Esophagus mucosa (tissue), 1 donor: ENCODE measurements around the gene SEC24D. TPM values are rescaled to one million over a fixed set of nuclear protein-coding genes. Genes with fewer than 3 reads are reported as not detected.
A peak's percentile ranks its signal among the peaks of the same experiment; 100 is the strongest.
"Not testable (repeated sequence)": the region's sequence is repeated elsewhere in the genome, so short reads cannot be mapped to it uniquely, and the experiment has no call there.

Experiments used
- ATAC-seq: fragments of 200-7000 bp; cut with Tn5 transposase; one replicate; pipeline ENCODE4 v1.9.1; 2020
- total RNA-seq: library from RNA; stranded (reverse); gene quantifications from one replicate; pipeline ENCODE4 v1.2.4, GENCODE V29; 2023
- donor health status: DM: yes; HTN: yes; CAD: no.

SEC24D gene, protein sequence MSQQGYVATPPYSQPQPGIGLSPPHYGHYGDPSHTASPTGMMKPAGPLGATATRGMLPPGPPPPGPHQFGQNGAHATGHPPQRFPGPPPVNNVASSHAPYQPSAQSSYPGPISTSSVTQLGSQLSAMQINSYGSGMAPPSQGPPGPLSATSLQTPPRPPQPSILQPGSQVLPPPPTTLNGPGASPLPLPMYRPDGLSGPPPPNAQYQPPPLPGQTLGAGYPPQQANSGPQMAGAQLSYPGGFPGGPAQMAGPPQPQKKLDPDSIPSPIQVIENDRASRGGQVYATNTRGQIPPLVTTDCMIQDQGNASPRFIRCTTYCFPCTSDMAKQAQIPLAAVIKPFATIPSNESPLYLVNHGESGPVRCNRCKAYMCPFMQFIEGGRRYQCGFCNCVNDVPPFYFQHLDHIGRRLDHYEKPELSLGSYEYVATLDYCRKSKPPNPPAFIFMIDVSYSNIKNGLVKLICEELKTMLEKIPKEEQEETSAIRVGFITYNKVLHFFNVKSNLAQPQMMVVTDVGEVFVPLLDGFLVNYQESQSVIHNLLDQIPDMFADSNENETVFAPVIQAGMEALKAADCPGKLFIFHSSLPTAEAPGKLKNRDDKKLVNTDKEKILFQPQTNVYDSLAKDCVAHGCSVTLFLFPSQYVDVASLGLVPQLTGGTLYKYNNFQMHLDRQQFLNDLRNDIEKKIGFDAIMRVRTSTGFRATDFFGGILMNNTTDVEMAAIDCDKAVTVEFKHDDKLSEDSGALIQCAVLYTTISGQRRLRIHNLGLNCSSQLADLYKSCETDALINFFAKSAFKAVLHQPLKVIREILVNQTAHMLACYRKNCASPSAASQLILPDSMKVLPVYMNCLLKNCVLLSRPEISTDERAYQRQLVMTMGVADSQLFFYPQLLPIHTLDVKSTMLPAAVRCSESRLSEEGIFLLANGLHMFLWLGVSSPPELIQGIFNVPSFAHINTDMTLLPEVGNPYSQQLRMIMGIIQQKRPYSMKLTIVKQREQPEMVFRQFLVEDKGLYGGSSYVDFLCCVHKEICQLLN
- 14.0 TPM for total RNA-seq

GRCh38 chr4:118835571-118836300 is at the start of gene SEC24D:
Gene SEC24D, minus strand, starts transcription at chr4:118836126. Its CDS starts 2,430 bp downstream, at chr4:118833696.
- peak; percentile 95 for ATAC-seq

DNA sequence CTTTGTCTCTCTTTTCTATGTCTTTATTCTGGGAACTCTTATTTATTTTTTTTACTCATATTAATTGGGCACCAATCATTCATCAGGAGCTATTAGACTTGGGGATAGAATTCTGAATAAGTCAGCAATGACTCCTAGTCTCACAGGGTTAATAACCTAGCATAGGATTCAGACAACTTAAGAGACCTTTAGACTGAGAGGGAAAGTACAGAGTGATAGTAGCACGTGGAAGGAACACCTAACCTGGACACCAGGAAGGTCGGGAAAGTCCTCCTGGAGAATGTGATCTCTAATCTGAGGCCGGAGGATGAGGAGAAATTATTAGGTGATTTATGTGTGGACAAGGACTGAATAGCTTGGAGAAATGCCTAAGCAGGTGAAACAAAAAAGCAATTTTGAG is 48.8 kb upstream of the SEC24D start:
- no peak for ATAC-seq

DNA sequence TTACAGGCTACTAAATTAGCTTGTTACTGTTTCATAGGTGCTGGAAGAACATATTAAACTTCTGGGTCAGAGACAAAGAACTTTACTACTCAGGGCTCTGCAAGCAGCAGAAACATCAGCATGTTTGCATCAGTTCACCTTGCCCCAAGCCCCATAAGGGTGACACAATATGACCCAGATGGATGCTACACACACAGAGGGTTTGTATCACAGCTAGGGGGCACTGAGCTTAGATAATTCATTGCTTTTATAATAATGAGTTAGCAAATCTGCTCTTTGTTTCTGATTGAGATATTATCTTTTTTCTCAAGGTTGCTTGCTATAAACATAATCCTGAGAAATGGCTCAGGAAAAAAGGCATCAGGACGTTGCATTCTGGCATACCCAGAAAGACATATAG is 47.9 kb upstream of the SEC24D start:
- ATAC-seq = no peak

- ATAC-seq = no peak
Observed at GRCh38 chr4:118881512-118882146, 45.7 kb upstream of the SEC24D start.

GRCh38 chr4:118879409-118879808 is 43.5 kb upstream of the SEC24D start:
- ATAC-seq = no peak

- ATAC-seq = not testable (repeated sequence)
Observed at GRCh38 chr4:118878507-118878906, 42.6 kb upstream of the SEC24D start.

- no peak for ATAC-seq
Observed at GRCh38 chr4:118877797-118878196, 41.9 kb upstream of the SEC24D start.

- no peak for ATAC-seq
Observed at GRCh38 chr4:118872181-118872580, 36.3 kb upstream of the SEC24D start.

- no peak for ATAC-seq
Observed at GRCh38 chr4:118869808-118870342, 33.9 kb upstream of the SEC24D start.

DNA sequence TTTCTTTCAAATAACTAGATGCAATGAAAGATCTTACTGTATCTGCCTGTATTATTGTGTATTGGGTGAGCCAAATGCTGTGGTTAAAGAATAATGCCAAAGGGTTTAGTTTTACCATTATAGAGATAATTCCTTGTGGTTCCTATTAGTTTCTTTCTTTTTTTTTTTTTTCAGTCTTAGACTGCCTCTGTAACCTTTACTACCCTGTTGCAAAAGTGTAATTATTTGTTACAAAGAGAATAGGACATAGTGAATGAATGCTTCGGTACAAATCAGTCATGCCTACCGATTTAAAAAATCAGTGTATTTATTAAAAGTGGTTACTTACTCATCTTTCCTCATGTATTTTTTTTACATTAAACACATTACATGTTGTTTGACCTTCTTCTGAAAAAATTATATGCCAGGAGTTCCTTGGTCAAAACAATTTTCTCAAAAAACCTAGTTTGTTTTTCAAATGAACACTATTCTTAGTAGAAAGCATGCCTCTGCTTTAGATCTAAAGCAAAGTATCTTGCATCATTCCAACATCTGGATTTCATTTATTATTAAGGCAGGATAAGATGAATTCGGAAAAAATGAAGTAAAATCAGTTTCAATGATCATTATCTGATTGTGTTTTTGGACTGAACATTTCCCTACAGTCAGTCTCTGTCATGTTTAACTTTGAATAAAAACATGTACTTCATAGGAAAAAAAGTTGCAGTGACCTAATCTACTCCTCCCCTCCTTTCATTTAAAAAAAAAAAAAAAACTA is 31.6 kb upstream of the SEC24D start:
- ATAC-seq = no peak

DNA sequence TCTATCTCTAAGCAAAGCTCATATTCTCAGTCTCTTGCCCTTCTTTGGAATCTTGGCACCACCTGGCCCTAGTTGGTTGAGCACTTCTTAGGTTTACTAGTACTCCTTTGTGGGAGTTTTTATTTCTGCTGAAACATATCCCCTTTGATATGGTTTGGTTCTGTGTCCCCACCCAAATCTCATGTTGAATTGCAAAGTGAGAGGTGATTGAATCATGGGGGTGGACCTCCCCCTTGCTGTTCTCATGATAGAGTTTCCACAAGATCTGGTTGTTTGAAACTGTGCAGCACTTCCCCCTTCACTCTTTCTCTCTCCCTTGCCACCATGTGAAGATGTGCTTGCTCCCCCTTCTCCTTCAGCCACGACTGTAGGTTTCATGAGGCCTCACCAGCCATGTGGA is 30.5 kb upstream of the SEC24D start:
- ATAC-seq = no peak

DNA sequence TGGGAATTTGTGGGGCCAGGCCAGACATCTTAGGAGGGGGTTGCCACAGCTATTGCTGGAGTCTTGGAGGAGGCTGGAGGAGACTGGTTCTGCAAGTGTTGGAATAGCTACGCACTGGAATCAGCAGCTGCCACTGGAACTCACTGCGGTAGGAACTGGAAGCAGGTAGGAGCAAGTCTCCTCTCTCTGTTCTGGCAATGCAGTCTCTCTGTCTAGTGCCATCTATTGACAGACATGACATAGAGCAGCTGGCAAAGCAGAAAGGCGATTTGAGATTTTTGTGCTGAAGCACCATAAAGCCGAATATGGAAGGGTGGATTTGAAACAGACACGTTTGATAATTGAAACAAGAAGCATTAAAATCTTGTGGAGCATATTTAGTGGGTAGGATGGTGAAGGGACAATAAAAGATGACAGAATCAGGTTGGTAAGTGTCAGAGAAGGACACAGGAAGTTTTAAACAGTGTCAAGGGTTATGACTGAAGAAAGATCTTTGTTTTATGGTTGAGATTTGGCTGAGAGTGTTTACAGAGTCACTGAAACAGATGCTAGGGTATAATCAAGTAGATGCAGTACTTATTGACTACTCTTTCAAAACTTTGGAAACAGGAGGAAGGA is 29.3 kb upstream of the SEC24D start:
- peak; percentile 92 for ATAC-seq

GRCh38 chr4:118858779-118859178 is 22.9 kb upstream of the SEC24D start:
- ATAC-seq = no peak

DNA sequence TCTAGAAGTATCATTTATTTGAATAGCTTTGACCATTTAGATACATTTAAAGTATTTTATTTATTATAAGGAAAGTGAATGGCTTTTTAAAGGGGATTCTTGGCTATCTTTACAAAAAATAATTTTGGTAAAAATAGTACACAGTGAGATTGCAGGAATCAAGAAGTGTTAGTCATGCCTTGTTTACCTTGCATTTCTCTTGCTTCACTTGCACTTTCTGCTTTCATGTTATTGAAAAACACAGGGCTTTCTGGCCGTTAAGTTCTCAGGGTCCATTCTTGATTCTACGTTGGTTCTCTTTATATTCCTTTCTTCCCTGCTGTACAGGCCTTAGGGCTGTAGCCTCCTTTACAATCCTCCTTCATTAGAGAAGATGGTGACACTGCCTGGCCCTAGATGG is 21.8 kb upstream of the SEC24D start:
- ATAC-seq = no peak

GRCh38 chr4:118850488-118851173 is 14.7 kb upstream of the SEC24D start:
- ATAC-seq = peak; percentile 64

GRCh38 chr4:118849867-118850487 is 14.1 kb upstream of the SEC24D start:
- no peak for ATAC-seq

- no peak for ATAC-seq
Observed at GRCh38 chr4:118848901-118849300, 13.0 kb upstream of the SEC24D start.

DNA sequence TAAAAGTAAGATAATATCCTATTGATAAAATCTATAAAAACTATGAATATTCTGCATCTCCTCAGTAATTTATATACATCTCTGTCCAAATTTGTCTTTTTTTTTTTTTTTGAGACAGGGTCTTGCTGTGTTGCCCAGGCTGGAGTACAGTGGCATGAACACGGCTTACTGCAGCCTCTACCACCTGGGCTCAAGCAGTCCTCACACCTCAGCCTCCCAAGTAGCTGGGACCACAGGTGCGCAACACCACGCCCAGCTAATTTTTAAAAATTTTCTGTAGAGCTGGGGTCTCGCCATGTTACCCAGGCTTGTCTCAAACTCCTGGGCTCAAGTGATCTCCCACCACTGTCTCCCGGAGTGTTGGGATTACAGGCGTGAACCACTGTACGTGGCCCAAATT is 12.3 kb upstream of the SEC24D start:
- no peak for ATAC-seq

GRCh38 chr4:118846979-118847378 is 11.1 kb upstream of the SEC24D start:
- ATAC-seq = no peak
